HEK293 (cell line): ENCODE results near the gene PRR16.
"Not testable (repeated sequence)": the region's sequence is repeated elsewhere in the genome, so short reads cannot be mapped to it uniquely, and the experiment has no call there.

ENCODE experiments used
- BCL11A ChIP-seq: fragments of 450-650 bp; formaldehyde crosslinking; IDR thresholded peaks from 2 replicates; pipeline ENCODE4 v1.5.1; 2016; ENCODE audit warnings: low read depth, missing biosample characterization, missing genetic modification characterization
- PRDM1 ChIP-seq: fragments of 450-650 bp; formaldehyde crosslinking; IDR thresholded peaks from 2 replicates; pipeline ENCODE4; 2016; ENCODE audit warnings: missing biosample characterization, missing genetic modification characterization
- ZNF155 ChIP-seq: fragments of 450-650 bp; formaldehyde crosslinking; IDR thresholded peaks from 2 replicates; pipeline ENCODE4 v1.5.1; 2016; ENCODE audit warnings: missing biosample characterization, missing genetic modification characterization
- ZSCAN16 ChIP-seq: fragments of 450-650 bp; formaldehyde crosslinking; IDR thresholded peaks from 2 replicates; pipeline ENCODE4 v1.5.1; 2016; ENCODE audit warnings: missing biosample characterization, missing genetic modification characterization
- TF ChIP-seq, protein P1 (sequence below): fragments of 450-650 bp; formaldehyde crosslinking; IDR thresholded peaks from 2 replicates; pipeline ENCODE4 v1.5.1; 2017; ENCODE audit warnings: missing biosample characterization, missing genetic modification characterization

- TF ChIP-seq ZNF155; PRDM1 (tag by site-specific recombination); ZSCAN16; BCL11A (tag by site-specific recombination): not testable (repeated sequence)
- TF ChIP-seq, protein P1, sequence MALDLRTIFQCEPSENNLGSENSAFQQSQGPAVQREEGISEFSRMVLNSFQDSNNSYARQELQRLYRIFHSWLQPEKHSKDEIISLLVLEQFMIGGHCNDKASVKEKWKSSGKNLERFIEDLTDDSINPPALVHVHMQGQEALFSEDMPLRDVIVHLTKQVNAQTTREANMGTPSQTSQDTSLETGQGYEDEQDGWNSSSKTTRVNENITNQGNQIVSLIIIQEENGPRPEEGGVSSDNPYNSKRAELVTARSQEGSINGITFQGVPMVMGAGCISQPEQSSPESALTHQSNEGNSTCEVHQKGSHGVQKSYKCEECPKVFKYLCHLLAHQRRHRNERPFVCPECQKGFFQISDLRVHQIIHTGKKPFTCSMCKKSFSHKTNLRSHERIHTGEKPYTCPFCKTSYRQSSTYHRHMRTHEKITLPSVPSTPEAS (tag by site-specific recombination) = not testable (repeated sequence)
Measured at GRCh38 chr5:120700653-120701052, 236.6 kb downstream of the PRR16 start.
